ENCODE results near the gene DZANK1. TPM values are rescaled to one million over a fixed set of nuclear protein-coding genes. Genes with fewer than 3 reads are reported as not detected.
"Not testable (repeated sequence)": the region's sequence is repeated elsewhere in the genome, so short reads cannot be mapped to it uniquely, and the experiment has no call there.

DZANK1 gene
- total RNA-seq: 1 to 10 TPM in 1 of 2 donors, under 1 TPM in 1; 0.92 to 1.1 TPM
- long read RNA-seq, partial matches to known transcripts: 1 of 1 reads
- long read RNA-seq, other reads (novel, unspliced or antisense): 0 of 1 reads

GRCh38 chr20:18466894-18467730, at the start of gene DZANK1, which contains the start of gene POLR3F:
Gene DZANK1, minus strand, starts transcription at chr20:18467030. Its CDS starts 1,672 bp downstream, at chr20:18465358.
Gene POLR3F, plus strand, starts transcription at chr20:18467390. Its CDS starts 117 bp downstream, at chr20:18467507.
- ATAC-seq: peak; percentile 100
- DNase-seq: peak; percentile 97
- intact Hi-C loops (cut with DNase I): no loop called here

- intact Hi-C loops (cut with DNase I): no loop called here
- no peak for ATAC-seq
- no peak for DNase-seq
These were observed 49.1 kb upstream of the DZANK1 start for GRCh38 chr20:18515973-18516372.

DNA sequence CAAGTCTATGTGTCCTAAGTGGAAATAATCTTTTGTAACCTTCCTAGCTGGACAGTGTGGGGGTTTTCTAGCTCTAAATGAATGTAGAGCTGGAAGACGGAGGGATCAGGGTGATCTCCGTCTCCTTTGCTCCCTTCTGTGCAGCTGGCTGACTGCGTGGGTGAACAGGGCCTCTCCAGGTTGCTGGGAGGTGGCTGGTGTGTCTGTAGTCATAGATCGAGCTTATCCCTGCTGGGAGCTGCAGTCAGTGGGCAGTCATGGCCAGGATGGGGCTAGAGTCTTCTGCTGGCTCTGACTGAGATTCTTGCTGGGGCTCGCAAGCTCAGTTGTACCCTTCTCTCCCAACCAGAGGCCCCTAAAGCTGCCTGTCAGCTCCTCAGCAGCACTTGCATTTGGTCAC, 47.3 kb upstream of the DZANK1 start:
- no peak for DNase-seq
- ATAC-seq: no peak
- intact Hi-C loops (cut with DNase I): no loop called here

DNA sequence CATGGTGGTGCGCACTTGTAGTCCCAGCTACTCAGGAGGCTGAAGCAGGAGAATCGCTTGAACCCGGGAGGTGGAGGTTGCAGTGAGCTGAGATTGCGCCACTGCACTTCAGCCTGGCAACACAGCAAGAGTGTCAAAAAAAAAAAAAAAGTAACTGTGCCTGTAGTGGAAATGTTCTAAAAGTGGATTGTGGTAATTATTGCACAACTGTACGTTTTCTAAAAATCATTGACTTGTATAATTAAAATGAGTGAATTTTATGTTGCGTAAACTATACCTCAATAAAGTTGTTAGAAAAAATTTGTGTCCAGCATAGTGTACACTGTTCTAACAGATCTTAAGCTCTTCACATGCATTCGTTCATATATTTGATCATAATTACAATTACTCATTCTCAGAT, 46.4 kb upstream of the DZANK1 start:
- intact Hi-C loops (cut with DNase I): no loop called here
- DNase-seq (no peak), ATAC-seq (no peak)

- ATAC-seq (no peak), DNase-seq (no peak)
- intact Hi-C loops (cut with DNase I): no loop called here
These were observed 44.7 kb upstream of the DZANK1 start for GRCh38 chr20:18511571-18511970.

GRCh38 chr20:18507218-18508191, 40.7 kb upstream of the DZANK1 start, which contains the start of gene SEC23B:
Gene SEC23B, plus strand, starts transcription at chr20:18507940. Its CDS starts 2,896 bp downstream, at chr20:18510836.
- DNase-seq (peak; percentile 99), ATAC-seq (peak; percentile 98 to 99)
- intact Hi-C loops (cut with DNase I): no loop called here

GRCh38 chr20:18506744-18507143, 39.9 kb upstream of the DZANK1 start:
- intact Hi-C loops (cut with DNase I): no loop called here
- DNase-seq: no peak
- no peak for ATAC-seq

GRCh38 chr20:18504479-18505060, 37.7 kb upstream of the DZANK1 start:
- DNase-seq (peak; percentile 67), ATAC-seq (no peak)
- intact Hi-C loops (cut with DNase I): no loop called here

- ATAC-seq; intact Hi-C loops (cut with DNase I); DNase-seq: not testable (repeated sequence)
These were observed 34.8 kb upstream of the DZANK1 start for GRCh38 chr20:18501672-18502071.

- intact Hi-C loops (cut with DNase I): no loop called here
- DNase-seq (no peak), ATAC-seq (no peak)
These were observed 30.8 kb upstream of the DZANK1 start for GRCh38 chr20:18497603-18498002.

- intact Hi-C loops (cut with DNase I): no loop called here
- peak; percentile 100 for ATAC-seq
- DNase-seq: peak; percentile 91
These were observed 30.1 kb upstream of the DZANK1 start, which contains the start of gene RBBP9 for GRCh38 chr20:18496740-18497592. Gene RBBP9, minus strand, starts transcription at chr20:18497225. Its CDS starts 58 bp downstream, at chr20:18497167.

DNA sequence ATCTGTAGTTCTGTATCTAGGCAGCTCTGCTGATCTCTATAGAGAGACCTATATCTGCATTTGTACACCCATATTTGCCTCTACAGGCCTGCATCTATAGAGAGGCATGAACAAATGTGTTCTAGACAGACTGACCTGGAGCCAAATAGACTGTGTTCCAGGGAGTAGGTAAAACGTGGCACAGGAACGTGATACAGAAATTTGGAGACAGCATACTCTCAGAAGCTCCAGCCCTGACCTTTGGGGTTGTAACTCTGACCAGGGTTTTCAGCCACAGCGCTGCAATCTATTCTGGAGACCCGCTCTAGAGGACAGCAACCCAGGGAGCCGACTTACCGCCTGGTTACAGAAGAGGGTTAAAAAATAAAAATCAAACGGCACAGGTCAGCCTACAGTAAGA, 29.2 kb upstream of the DZANK1 start:
- DNase-seq: no peak
- ATAC-seq: no peak
- intact Hi-C loops (cut with DNase I): no loop called here

DNA sequence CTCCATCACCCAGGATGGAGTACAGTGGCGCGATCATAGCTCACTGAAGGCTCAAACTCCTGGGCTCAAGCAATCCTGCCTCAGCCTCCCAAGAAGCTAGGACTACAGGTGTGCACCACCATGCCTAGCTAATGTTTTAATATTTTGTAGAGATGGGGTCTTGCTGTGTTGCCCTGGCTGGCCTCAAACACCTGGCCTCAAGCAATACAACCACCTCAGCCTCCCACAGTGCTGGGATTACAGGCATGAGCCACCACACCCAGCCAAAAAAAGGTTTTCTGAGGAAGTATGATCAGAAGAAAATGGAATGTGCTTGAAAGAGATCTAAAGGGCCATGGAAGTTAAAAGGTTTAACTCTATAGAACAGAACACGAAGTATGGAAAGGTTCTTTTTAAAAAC, 21.5 kb upstream of the DZANK1 start:
- no peak for DNase-seq
- no peak for ATAC-seq
- intact Hi-C loops (cut with DNase I): no loop called here

GRCh38 chr20:18481596-18481995, 14.8 kb upstream of the DZANK1 start:
- DNase-seq: no peak
- no peak for ATAC-seq
- intact Hi-C loops (cut with DNase I): no loop called here

DNA sequence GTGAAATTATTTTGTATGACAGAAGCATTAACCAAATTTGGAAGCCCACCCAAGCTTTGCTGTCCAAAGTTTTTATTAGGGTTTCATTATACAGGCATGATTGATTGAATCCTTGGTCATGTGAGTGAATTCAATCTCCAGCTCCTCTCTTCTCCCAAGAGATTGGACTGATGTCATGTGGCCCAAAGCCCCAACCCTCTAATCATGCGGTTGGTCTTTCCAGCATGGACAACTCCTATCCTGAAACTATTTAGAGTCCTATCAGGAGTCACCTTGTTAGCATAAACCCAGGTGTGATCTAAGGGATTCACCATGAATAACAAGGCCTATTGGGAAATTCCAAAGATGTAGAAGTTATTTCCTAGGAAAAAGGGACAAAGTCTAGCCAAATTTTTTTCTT, 11.0 kb upstream of the DZANK1 start:
- ATAC-seq: no peak
- intact Hi-C loops (cut with DNase I): no loop called here
- DNase-seq: no peak

DNA sequence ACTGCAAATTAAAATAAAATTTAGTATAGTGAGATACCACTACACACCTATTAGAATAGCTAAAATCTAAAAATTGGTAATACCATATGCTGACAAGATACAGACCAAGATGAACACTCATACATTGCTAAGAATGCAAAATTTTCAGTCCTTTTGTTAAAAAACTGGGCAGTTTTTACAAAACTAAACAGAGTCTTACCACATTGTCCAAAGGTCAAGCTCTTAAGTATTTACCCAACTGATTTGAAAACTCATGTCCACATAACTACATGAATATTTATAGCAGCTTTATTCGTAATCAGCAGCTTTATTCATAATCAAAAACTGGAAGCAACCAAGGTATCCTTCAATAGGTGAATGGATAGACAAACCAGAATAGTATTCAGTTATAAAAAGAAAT, 10.4 kb upstream of the DZANK1 start:
- ATAC-seq (no peak), DNase-seq (no peak)
- intact Hi-C loops (cut with DNase I): no loop called here

- no peak for DNase-seq
- intact Hi-C loops (cut with DNase I): no loop called here
- peak; percentile 81 to 88 for ATAC-seq
These were observed 296 bp downstream of the DZANK1 start for GRCh38 chr20:18466574-18466893.

- DNase-seq: no peak
- intact Hi-C loops (cut with DNase I): no loop called here
- no peak for ATAC-seq
These were observed 1.2 kb downstream of the DZANK1 start for GRCh38 chr20:18465536-18466200.

Measured in left cardiac atrium (tissue), 4 donors.